T-helper 22 cell (primary cell): ENCODE results near the gene HUS1.

Experiments used
- DNase-seq: peaks from one replicate; pipeline ENCODE4 v3.0.0-alpha.2; 2020; ENCODE audit warnings: low read depth

Gene HUS1

DNA sequence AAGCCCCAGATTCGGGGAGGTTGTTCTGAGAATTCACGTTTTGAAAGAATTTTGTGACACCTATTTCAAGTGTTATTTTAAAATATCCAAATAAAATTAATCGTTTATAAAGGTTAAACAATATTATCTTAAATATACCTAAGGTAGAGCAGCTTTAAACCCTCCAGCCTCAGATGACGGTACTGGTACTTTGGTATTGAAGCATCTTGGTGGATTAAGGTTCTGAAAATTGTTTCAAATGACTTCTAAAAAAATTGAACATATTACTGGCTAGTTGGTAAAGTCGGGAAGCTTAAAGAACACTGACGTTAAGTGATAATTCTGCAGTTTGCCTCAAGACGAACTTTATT lies 392 bp upstream of the HUS1 start:
- no peak for DNase-seq

DNA sequence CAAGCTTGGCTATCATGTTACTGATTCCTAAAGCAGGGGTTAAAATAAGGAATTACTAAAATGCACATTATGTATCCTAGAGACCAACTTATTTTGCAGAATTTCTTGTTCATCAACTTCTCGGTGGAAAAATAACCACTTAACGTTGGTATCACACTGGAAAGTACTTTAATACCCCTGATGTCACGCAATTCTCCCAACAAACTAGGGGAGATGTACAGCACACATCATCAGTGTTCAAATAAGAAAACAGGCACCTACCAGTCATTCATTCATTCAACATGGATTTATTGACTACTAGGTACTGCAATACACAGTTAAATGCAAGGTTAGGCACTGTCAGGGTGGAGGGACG lies 648 bp downstream of the HUS1 start:
- no peak for DNase-seq

- DNase-seq = no peak
Measured at GRCh38 chr7:47973739-47974138, 5.7 kb downstream of the HUS1 start.

DNA sequence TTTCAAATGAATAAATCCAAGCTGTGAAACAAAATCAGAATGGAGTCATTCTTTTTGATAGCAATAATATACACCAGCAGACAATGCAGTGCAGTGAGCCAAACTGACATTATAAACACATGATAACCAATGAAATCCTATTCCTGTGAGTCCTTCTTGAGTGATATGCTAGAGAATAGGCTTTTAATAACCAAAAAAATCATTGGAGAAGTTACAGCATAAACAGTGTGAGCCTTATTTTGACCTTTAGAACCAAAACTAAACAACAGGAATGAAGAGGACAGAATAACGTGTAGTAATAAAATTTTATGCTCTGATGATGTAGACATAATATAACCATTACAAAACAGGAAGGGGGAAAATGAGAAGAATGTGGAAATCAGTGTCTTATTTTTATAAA lies 8.7 kb downstream of the HUS1 start:
- no peak for DNase-seq

- DNase-seq = no peak
Measured at GRCh38 chr7:47968847-47969774, 10.3 kb downstream of the HUS1 start.

GRCh38 chr7:47967708-47968107 lies 11.7 kb downstream of the HUS1 start:
- no peak for DNase-seq

DNA sequence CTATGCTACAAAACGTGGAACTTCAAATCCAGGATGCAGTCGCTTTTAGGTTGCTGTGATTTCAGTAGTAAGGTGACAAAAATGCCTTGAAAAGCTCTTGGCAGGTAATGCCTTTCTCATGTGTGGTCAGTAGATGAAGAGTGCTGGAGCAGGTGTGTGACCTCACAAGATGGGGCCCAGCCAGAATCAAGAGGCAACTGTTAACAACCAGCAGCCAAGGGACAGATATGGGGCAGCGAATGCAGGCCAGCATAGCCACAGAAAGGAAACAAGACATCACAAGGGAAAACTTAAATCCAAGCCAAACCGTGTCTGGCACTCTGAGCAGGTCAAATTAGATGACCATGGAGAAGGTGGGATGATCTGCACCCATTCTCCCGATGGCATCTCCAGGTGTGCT lies 12.3 kb downstream of the HUS1 start:
- no peak for DNase-seq

- DNase-seq = no peak
Measured at GRCh38 chr7:47965456-47965855, 14.0 kb downstream of the HUS1 start.

DNA sequence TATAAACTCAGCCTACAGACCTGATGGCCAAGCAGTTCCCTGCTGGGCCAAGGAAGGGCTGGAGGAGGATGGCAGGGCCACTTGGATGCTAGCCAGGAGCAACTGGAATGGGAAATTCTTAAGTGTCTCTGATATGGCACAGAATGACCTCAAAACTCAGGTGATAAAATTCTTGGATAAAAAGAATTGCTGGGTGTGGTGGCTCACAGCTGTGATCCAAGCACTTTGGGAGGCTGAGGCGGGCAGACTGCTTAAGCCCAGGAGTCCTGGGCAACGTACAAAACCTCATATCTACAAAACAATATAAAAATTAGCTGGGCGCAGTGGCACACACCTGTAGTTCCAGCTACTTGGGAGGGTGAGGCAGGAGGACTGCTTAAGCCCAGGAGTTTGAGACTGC lies 17.2 kb downstream of the HUS1 start:
- no peak for DNase-seq

DNA sequence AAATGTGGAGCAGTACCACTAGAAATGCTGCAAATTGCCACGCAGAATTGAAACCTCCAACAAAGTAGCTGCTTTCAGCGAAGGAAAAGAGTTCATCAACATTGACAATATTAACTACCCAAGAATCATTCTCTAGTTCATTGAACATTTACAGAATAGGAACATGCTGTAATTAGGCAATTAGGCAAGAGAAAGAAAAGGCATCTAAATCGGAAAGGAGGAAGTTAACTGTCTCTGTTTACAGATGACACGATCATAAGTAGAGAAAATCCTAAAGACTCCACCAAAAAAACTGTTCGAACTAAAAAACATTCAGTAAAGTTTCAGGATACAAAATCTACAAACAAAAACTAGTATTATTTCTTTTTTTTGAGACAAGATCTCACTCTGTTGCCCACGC lies 22.3 kb downstream of the HUS1 start:
- DNase-seq = no peak

GRCh38 chr7:47956220-47956619 lies 23.2 kb downstream of the HUS1 start:
- no peak for DNase-seq

GRCh38 chr7:47954231-47954911 lies 25.0 kb downstream of the HUS1 start:
- DNase-seq = no peak

DNA sequence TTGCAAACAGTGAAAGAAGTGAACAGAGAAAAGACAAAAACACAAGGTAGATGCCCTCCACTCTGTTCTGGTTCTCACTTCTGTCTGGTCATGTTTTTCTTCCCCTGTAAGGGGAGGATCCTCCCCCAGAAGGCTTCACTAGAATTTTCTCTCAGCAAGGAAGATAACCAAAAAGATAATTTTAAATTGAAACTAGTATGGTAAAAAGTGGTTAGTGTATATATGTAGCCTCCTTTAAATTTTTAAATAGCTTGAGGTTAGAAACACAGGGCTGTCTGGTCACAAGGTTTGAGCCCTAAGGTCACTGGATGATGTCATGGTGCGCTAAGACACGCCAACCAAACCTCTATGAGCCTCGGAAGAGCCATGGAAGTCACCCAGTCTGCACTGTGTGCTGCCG lies 25.6 kb downstream of the HUS1 start:
- no peak for DNase-seq

DNA sequence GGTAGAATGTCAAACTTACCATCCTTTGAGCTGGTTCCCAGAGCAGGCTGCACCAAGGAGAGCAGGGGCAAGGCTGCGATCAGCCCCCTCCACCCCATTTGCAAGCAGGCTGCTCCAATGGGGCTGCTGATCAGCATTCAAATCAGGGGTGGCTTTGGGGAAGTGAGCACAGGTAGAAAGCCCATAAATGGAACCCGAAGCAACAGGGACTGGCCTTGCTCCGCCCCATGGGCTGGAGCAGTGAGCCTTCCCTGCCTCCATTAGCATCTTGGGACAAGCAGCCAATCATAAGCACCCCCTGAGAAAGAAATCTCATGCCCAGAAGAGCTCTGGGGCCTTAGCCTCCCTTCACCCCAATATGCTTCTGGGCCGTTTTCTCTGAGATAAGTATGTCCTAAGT lies 27.2 kb downstream of the HUS1 start:
- no peak for DNase-seq

- no peak for DNase-seq
Measured at GRCh38 chr7:47951374-47951773, 28.0 kb downstream of the HUS1 start.

DNA sequence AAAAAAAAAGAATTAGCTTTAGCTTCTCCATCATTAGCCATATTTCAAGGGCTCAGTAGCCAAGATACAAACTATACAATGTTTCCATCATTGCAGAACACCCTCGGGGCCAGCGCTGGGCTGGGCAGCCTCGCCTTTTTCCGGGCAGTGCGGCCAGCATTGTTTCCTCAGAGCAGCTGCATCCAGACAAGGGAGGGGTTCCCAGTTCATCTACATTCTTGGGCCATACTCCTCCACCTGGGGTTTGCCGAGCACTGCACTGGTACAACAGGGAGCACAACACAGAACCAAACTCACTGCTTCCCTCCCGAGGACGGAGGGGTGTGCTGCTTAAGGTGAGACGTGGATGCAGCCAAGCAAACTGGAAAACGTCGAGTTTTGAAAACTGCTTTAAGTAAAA lies 28.7 kb downstream of the HUS1 start:
- DNase-seq = no peak

GRCh38 chr7:47949703-47950102 lies 29.7 kb downstream of the HUS1 start:
- no peak for DNase-seq

- DNase-seq = no peak
Measured at GRCh38 chr7:47948141-47948790, 31.1 kb downstream of the HUS1 start, which contains the start of gene PKD1L1. PKD1L1 (minus strand) TSS chr7:47948466; CDS start chr7:47948440, 26 bp downstream.

GRCh38 chr7:47947355-47947749 lies 32.1 kb downstream of the HUS1 start:
- no peak for DNase-seq

GRCh38 chr7:47946581-47947354 lies 32.6 kb downstream of the HUS1 start:
- no peak for DNase-seq

DNA sequence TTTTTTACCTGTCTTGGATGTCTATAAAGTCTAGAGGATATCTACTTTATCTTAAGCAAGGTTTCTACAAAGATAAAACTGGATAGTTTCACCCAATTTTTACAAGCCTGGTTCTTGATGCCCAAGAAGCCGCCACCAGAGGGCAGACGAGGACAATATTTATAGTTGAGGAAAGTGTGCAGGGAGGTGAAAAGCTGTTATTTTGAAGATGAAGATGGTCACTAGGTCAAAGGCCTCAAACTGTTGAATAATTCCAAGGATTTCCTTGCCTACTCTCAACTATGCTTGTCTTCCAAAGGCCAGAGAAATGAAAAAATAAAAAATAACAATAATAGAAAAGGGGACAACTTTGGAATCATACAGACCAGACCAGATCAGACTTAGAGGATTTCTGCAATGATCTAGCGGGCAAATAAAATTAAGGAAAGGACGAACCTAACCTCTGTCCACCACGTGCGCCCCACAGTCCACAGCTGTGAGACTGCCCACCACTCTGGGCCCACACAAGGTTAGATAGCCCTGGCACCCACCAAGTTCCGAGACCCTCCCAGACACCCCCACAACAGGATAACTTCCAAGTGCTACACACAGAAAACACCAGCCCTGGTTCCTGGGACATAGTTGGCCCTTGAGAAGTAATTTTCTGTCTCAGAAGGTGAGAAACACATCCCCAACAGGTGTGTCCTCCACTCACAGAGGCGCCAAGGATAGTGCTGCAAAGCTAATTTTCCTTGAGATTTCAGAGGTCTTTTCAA lies 34.0 kb downstream of the HUS1 start:
- peak; percentile 14 for DNase-seq
